Measurements from ENCODE around the gene PCDH11Y. TPM values are rescaled to one million over a fixed set of nuclear protein-coding genes. Genes with fewer than 3 reads are reported as not detected.
"Not testable (repeated sequence)": the region's sequence is repeated elsewhere in the genome, so short reads cannot be mapped to it uniquely, and the experiment has no call there.

PCDH11Y gene
- total RNA-seq, 2 experiments from 2014 or later = not detected

DNA sequence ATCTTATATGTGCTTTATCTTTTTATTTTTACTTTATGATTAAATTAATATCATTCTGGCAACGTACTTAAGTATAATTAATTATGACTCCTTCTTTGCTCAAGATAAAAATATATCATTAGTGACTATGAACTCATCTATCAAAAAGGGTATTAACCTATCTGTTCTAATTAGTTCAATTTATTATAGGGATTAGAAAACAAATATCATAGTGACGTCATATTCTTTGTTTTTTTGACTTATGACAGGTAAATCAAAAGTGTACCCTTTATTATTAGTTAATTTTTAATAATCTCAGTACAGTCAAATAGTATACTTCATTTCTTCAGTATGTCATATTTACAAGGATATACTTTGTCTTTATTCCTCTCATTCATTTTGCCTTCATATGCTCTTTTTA, 638.5 kb downstream of the PCDH11Y start:
- H3K4me3 Mint-ChIP-seq; H3K27me3 Mint-ChIP-seq; H3K36me3 Mint-ChIP-seq (ENCODE audit: low read depth); DNase-seq; H3K27ac Mint-ChIP-seq; POLR2A ChIA-PET; H3K4me1 Mint-ChIP-seq; H3K9me3 Mint-ChIP-seq; CTCF ChIA-PET: not testable (repeated sequence)

DNA sequence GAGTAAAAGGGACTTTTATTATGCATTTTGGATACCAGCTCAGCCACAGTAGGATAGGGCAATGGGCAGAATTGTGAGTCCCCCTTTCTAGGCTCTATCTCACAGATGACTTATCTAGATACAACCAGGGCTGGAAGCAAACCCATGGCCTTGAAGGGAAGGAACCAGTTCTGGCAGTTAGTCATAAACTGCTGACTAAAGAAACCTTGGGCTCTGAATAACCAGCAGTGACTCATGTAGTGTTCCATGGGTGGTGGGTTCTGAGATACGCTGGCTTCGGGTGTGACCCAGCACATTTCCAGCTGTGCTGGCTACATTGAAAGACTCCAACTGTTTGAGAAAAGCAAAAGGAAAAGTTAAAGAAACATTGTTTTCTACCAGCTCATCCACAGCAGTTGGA, 679.2 kb downstream of the PCDH11Y start:
- H3K4me3 Mint-ChIP-seq; H3K27ac Mint-ChIP-seq; H3K9me3 Mint-ChIP-seq; DNase-seq; POLR2A ChIA-PET; H3K36me3 Mint-ChIP-seq (ENCODE audit: low read depth); H3K27me3 Mint-ChIP-seq; CTCF ChIA-PET; H3K4me1 Mint-ChIP-seq: not testable (repeated sequence)

DNA sequence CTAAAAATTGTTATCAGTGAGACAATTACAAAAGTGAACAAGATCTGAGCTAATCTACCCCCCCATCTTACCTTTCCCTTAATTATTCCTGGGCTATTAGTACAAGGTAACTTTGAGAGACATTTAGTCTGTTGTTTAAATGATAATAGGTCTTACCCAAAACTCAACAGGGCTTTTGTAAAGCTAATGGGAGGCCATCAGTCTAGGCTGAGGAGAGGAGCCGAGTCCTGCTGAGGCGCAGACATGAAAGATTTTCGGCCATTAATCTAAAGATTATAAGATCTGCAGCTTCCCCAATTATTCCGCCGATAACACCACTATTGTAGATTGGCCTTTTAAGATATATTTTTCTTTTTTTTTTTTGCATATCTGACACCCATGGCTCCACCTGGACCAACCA, 708.6 kb downstream of the PCDH11Y start:
- CTCF ChIA-PET; H3K27me3 Mint-ChIP-seq; H3K9me3 Mint-ChIP-seq; H3K27ac Mint-ChIP-seq; POLR2A ChIA-PET; H3K36me3 Mint-ChIP-seq (ENCODE audit: low read depth); H3K4me3 Mint-ChIP-seq; DNase-seq; H3K4me1 Mint-ChIP-seq: not testable (repeated sequence)

DNA sequence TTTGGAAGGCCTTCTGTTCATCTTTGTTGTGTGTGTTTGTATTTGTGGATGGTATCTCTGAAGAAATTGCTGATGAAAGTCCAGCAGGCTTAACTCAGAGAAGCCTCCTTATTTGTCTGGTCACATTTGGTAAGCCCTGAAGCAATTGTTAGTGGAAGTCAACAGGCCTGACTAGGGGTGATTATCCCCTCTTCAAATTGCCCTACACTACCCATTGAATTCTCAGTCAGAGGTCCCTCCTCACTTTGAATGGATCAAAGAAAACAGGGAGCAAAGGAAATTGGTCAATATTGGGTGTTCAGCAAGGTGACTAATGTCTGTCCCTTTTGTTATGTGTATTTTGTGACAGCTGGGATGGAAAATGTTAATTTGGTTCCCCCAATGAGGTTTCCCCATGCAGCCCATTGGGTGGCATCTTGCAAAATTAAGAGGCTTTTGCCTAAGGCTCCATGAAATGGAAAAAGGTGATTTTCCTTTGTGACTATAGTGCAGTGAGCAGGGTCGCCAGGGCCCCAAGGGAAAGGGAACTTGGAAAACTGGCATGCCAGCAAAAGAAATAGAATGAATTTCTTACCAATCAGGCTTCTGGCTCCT, 709.8 kb downstream of the PCDH11Y start:
- H3K36me3 Mint-ChIP-seq (ENCODE audit: low read depth); H3K27ac Mint-ChIP-seq: not testable (repeated sequence)

DNA sequence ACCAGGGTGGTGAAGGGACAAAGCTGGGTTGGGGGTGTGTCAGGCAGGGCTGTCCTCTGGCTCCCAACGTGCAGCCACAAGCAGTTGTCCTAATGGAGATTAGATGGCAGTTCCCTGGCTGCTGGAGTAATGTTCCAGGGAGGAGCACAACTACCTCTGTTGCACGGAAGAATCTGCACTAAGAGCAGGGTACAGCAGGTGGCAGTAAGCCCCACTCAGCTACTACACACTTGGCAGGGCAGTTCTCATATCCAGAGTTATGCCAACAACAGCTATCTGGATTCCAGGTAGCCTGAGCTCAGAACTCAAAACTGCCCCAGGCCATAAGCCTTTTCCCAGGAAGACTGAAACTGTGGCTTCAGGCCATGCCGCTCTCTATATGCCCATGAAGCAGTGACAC, 761.3 kb downstream of the PCDH11Y start:
- H3K27ac Mint-ChIP-seq; H3K27me3 Mint-ChIP-seq; CTCF ChIA-PET; H3K4me3 Mint-ChIP-seq; H3K36me3 Mint-ChIP-seq (ENCODE audit: low read depth); DNase-seq; POLR2A ChIA-PET; H3K4me1 Mint-ChIP-seq; H3K9me3 Mint-ChIP-seq: not testable (repeated sequence)

More for the DNA sequence above, 709.8 kb downstream of the PCDH11Y start:
- H3K27me3 Mint-ChIP-seq, H3K4me1 Mint-ChIP-seq, CTCF ChIA-PET, H3K4me3 Mint-ChIP-seq, H3K9me3 Mint-ChIP-seq, POLR2A ChIA-PET, DNase-seq: not testable (repeated sequence)

DNA sequence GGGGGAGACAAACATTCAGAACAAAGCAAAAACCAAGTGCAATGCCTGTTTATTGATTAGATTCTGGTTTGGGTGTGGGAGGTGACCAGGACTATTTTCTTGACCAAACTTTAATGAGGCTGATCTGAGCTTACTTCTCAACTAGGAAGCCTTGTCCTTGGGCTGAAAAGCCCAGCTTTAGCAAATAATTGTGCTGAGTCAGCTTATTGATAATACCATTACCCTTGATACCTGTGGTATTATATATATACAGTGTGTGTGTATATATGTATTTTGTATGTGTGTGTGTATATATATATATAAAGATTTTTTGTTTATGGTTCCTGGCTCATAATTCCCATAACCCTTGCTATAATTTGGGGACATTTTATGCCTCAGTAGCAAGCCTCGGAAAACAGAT, 776.4 kb downstream of the PCDH11Y start:
- H3K4me1 Mint-ChIP-seq; H3K9me3 Mint-ChIP-seq; H3K27me3 Mint-ChIP-seq; DNase-seq; H3K36me3 Mint-ChIP-seq (ENCODE audit: low read depth); POLR2A ChIA-PET; CTCF ChIA-PET; H3K4me3 Mint-ChIP-seq; H3K27ac Mint-ChIP-seq: not testable (repeated sequence)

All from activated CD4-positive, alpha-beta T cell treated with anti-CD3 and anti-CD28 coated beads, Interleukin-2, amount 10 ng/mL, durations not matched to agents 7 days and 5 days (primary cell).